ENCODE data around the gene MCM3AP. TPM values are rescaled to one million over a fixed set of nuclear protein-coding genes. Genes with fewer than 3 reads are reported as not detected.
"Not testable (repeated sequence)": the region's sequence is repeated elsewhere in the genome, so short reads cannot be mapped to it uniquely, and the experiment has no call there.

MCM3AP gene
- total RNA-seq, 1 donor from 2014 or later = 153 TPM

GRCh38 chr21:46202592-46203202 is 82.7 kb downstream of the MCM3AP start:
- H3K27me3 Mint-ChIP-seq (ENCODE audit: low read depth) = no peaks in the 10 kb centered on the region
- peaks cover 6% of the 10 kb centered on the region for H3K4me1 Mint-ChIP-seq
- H3K9me3 Mint-ChIP-seq = peaks cover 3% of the 10 kb centered on the region
- no peak for DNase-seq (ENCODE audit: low read depth, low spot score)
- no peak overlapping the region for H3K27ac Mint-ChIP-seq (ENCODE audit: unreplicated experiment)
- H3K36me3 Mint-ChIP-seq (ENCODE audit: low read depth) = peaks cover 32% of the 10 kb centered on the region
- TF ChIP-seq, protein P1, sequence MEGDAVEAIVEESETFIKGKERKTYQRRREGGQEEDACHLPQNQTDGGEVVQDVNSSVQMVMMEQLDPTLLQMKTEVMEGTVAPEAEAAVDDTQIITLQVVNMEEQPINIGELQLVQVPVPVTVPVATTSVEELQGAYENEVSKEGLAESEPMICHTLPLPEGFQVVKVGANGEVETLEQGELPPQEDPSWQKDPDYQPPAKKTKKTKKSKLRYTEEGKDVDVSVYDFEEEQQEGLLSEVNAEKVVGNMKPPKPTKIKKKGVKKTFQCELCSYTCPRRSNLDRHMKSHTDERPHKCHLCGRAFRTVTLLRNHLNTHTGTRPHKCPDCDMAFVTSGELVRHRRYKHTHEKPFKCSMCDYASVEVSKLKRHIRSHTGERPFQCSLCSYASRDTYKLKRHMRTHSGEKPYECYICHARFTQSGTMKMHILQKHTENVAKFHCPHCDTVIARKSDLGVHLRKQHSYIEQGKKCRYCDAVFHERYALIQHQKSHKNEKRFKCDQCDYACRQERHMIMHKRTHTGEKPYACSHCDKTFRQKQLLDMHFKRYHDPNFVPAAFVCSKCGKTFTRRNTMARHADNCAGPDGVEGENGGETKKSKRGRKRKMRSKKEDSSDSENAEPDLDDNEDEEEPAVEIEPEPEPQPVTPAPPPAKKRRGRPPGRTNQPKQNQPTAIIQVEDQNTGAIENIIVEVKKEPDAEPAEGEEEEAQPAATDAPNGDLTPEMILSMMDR (conservative IDR thresholded peaks at IDR 0.05) = no peak
- H3K4me3 Mint-ChIP-seq = no peak overlapping the region

- DNase-seq (ENCODE audit: low read depth, low spot score); H3K27me3 Mint-ChIP-seq (ENCODE audit: low read depth); H3K4me3 Mint-ChIP-seq; H3K4me1 Mint-ChIP-seq; H3K9me3 Mint-ChIP-seq; H3K27ac Mint-ChIP-seq (ENCODE audit: unreplicated experiment): not testable (repeated sequence)
- H3K36me3 Mint-ChIP-seq (ENCODE audit: low read depth) = peaks cover 35% of the 10 kb centered on the region
Measured at GRCh38 chr21:46200877-46201803, 84.3 kb downstream of the MCM3AP start.

- Mint-ChIP-seq H3K27me3 (ENCODE audit: low read depth) (no peaks in the 10 kb centered on the region), H3K4me3 (no peak overlapping the region), H3K36me3 (ENCODE audit: low read depth) (peaks cover 36% of the 10 kb centered on the region), H3K4me1 (peaks cover 6% of the 10 kb centered on the region), H3K27ac (ENCODE audit: unreplicated experiment) (no peak overlapping the region), H3K9me3 (peaks cover 3% of the 10 kb centered on the region)
- TF ChIP-seq, protein P1 (conservative IDR thresholded peaks at IDR 0.05) = no peak
- DNase-seq (ENCODE audit: low read depth, low spot score) = no peak
Measured at GRCh38 chr21:46199436-46200373, 85.7 kb downstream of the MCM3AP start.

DNA sequence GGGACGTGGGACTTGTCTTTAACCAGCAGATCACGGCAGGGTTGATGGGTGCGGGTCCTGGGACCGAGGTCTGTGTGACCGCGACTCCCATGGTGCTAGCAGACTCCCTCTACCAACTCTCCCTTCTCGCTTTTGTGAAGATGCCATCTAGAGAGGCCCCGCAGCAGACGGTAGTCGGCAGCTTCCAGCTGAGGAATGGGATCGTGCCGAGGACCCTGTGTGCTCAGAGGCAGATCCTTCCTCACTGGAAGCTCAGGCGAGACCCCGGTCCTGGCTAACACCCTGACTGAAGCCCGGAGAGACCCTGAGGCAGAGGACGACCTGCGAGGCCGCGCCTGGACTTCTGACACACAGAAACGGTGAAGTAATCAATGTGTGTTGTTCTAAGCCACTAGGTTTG is 88.7 kb downstream of the MCM3AP start:
- Mint-ChIP-seq H3K4me1 (no peaks in the 10 kb centered on the region), H3K9me3 (peaks cover 3% of the 10 kb centered on the region), H3K27me3 (ENCODE audit: low read depth) (no peaks in the 10 kb centered on the region), H3K4me3 (no peak overlapping the region), H3K36me3 (ENCODE audit: low read depth) (peaks cover 41% of the 10 kb centered on the region), H3K27ac (ENCODE audit: unreplicated experiment) (no peak overlapping the region)
- TF ChIP-seq, protein P1 (conservative IDR thresholded peaks at IDR 0.05) = no peak
- DNase-seq (ENCODE audit: low read depth, low spot score) = no peak

- no peak overlapping the region for H3K27ac Mint-ChIP-seq (ENCODE audit: unreplicated experiment)
- H3K27me3 Mint-ChIP-seq (ENCODE audit: low read depth) = no peaks in the 10 kb centered on the region
- H3K4me1 Mint-ChIP-seq = peaks cover 9% of the 10 kb centered on the region
- TF ChIP-seq, protein P1 (conservative IDR thresholded peaks at IDR 0.05) = no peak
- no peak for DNase-seq (ENCODE audit: low read depth, low spot score)
- peaks cover 3% of the 10 kb centered on the region for H3K9me3 Mint-ChIP-seq
- no peak overlapping the region for H3K4me3 Mint-ChIP-seq
- H3K36me3 Mint-ChIP-seq (ENCODE audit: low read depth) = peaks cover 43% of the 10 kb centered on the region
Measured at GRCh38 chr21:46195595-46196195, 89.7 kb downstream of the MCM3AP start.
